HG02588 (cell line): Measurements from ENCODE around the gene OSBPL10.
A peak's percentile ranks its signal among the peaks of the same experiment; 100 is the strongest.

Experiments used
- ATAC-seq: cut with Tn5 transposase; IDR thresholded peaks from one replicate; pipeline ENCODE4 v1.9.1; 2021; ENCODE audit warnings: mild to moderate bottlenecking, moderate library complexity; ENCODE audit not compliant: unreplicated experiment

The OSBPL10 gene

GRCh38 chr3:31636049-31636448, 345.0 kb downstream of the OSBPL10 start:
- no peak for ATAC-seq

DNA sequence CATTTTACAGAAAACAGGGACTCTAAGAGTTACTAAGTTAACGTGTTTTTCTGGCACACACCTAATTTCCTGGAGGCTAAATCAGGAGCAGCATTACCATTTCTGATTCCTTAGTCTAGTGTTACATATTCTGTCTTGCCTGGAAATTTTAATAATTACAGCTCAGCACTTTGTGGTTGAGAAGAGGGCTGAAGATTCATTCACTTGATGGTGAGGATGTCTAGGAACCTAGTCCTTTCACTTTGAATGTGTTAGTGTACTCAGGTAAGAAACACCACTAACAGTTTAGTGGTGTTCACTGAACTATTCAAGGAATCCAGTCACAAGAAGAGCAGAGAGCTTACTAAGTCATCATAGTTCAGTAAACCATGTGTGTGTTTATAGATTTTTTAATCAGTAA, 345.5 kb downstream of the OSBPL10 start:
- ATAC-seq, result no peak

DNA sequence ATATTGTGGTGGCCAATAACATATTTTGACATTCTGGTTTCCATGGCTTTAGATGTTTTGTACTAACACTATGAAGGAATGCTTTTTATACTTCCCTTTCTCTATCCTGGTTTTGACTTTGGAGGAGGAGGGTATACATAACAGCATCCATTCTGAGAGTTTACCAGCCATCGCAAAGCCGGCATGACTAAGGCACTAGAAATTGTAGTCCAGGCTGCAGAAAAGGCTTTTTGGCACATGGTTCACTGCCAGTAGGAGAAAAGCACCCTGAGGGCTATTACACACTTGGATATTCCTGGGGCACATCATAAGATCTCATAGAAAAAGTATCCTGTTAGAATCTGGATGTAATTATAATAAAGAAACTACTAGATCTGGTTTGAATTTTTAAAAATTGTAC, 346.6 kb downstream of the OSBPL10 start:
- no peak for ATAC-seq

DNA sequence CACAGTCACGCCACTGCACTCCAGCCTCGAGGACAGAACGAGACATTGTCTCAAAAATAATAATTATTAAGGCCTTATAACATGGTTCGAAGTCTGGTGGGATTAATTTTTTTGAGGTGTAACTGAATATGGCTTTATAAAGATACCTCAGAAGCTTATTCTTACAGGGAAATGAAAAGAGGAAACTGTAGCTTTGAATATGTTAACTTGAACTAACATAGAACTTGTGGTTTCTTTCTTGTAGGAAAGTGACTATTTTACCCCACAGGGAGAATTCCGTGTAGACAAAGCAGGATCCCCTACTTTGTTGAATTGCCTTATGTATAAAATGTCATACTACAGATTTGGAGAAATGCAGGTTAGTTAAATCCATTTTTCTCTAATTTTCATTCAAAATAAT, 352.0 kb downstream of the OSBPL10 start:
- no peak for ATAC-seq

DNA sequence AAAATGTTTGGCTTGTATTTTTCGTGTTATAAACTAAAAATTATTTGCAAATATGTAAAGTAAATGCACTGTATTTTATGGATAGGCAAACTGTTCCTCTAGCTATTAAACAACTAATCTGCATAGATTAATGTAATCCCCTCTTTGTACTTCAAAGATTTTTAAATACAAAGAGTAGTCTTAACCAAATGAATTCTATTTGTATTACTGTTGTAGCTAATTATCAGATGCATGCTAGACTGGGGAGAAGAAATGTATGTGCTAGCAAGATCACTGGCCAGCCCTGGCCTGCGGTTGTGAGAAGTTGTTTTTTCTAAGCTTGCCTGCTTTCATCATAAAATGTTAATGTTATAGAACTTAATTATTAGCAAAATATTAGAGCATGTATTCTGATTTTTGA, 355.7 kb downstream of the OSBPL10 start:
- no peak for ATAC-seq

GRCh38 chr3:31624083-31624709, 356.9 kb downstream of the OSBPL10 start:
- no peak for ATAC-seq

GRCh38 chr3:31622636-31623288, 358.3 kb downstream of the OSBPL10 start:
- ATAC-seq, result peak; percentile 67

- ATAC-seq, result no peak
Observed at GRCh38 chr3:31621314-31621713, 359.7 kb downstream of the OSBPL10 start.

GRCh38 chr3:31620656-31621055, 360.4 kb downstream of the OSBPL10 start:
- no peak for ATAC-seq

DNA sequence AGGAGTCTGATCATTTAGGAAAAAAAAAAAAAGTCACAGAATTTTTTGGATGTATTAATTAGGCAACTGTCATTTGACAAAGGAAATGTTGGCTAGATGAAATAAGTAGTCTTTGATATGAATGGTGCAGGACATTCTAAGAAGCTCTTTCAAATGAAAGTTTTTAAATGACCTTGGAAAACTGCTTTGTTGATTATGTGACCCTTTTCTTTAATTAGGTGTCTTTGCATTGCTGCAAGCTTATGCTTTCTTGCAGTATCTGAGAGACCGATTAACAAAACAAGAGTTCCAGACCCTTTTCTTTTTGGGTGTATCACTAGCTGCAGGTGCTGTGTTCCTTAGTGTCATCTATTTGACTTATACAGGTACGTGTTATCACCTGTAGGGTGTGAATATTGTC, 364.4 kb downstream of the OSBPL10 start:
- ATAC-seq, result no peak

DNA sequence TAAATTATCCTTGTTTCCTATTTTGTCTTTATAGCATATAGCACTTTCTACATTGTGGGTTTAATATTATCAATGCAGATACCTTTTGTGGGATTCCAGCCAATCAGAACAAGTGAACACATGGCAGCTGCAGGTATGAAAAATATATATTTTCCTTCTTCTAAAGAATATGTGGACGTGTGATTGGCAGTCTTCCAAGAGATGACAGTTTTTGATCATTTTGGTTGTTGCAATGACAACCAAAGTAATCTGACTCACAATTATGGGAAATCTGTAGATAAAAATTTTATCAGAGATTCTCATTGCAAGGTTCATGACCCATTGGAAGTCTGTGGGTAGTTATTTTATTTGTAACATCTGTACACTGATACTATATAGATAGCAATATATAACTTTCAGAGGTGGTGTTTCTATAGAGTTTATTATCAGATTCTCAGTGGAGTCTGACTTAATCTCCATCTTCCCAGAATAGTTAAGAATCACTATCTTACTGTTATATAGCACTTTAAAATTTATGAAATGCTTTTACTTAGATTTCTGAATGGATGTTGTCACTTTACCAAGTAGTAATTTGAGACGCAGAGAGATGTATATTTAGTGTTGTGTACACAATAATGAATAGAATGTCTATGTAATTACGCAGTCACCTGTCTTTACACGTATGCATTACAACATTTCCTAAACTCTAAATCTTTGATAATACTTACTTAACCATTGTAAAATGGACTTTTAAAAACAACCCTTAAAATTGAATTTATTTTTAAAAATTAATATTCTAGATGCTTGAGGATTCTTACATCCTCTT, 365.8 kb downstream of the OSBPL10 start:
- ATAC-seq, result no peak

- ATAC-seq, result no peak
Observed at GRCh38 chr3:31614162-31614921, 366.7 kb downstream of the OSBPL10 start.

GRCh38 chr3:31613654-31614053, 367.4 kb downstream of the OSBPL10 start:
- no peak for ATAC-seq

GRCh38 chr3:31613177-31613576, 367.9 kb downstream of the OSBPL10 start:
- no peak for ATAC-seq
